DND-41 (cell line): ENCODE data around the gene PHACTR3.

Experiments used
- ATAC-seq: fragments of 200-7000 bp; cut with Tn5 transposase; 3 replicates; pipeline ENCODE4 v1.9.1; 2021; ENCODE audit warnings: low read depth; ENCODE audit not compliant: insufficient read depth
- DNase-seq: peaks from one replicate; pipeline ENCODE4 v3.0.0-alpha.2; 2020
- H2AFZ ChIP-seq: 2 replicates; pipeline ENCODE4 v1.6.0; 2012; ENCODE audit warnings: low read depth, low read length
- H3K27ac ChIP-seq: 2 replicates; pipeline ENCODE4 v1.5.1; 2012; ENCODE audit warnings: low read length, inconsistent platforms
- H3K27me3 ChIP-seq: fragments of 200-600 bp; sonication (generic); 2 replicates; pipeline ENCODE4 v1.6.0; 2012; ENCODE audit warnings: low read length, mild to moderate bottlenecking, inconsistent platforms; ENCODE audit not compliant: insufficient read depth, poor library complexity
- H3K36me3 ChIP-seq: 2 replicates; pipeline ENCODE4 v1.5.1; 2012; ENCODE audit warnings: low read length, inconsistent platforms; ENCODE audit not compliant: insufficient read depth
- H3K4me1 ChIP-seq: 2 replicates; pipeline ENCODE4 v1.5.1; 2012; ENCODE audit warnings: mild to moderate bottlenecking, low read length; ENCODE audit not compliant: insufficient read depth
- H3K4me2 ChIP-seq: 2 replicates; pipeline ENCODE4 v1.6.0; 2012; ENCODE audit warnings: mild to moderate bottlenecking, moderate library complexity, low read length, inconsistent platforms; ENCODE audit not compliant: insufficient read depth
- H3K4me3 ChIP-seq, 2 experiments: fragments of 200-600 bp in 1 of 2; shearing (Covaris generic) in 1 of 2; 2 replicates each; pipeline ENCODE4 v1.5.1; 2012 to 2016; ENCODE audit warnings: inconsistent platforms in 2 of 2, low read length in 2 of 2, mild to moderate bottlenecking in 2 of 2, low read depth in 1 of 2, moderate library complexity in 1 of 2
- H3K79me2 ChIP-seq: 2 replicates; pipeline ENCODE4 v1.6.0; 2012; ENCODE audit warnings: low read length, inconsistent platforms; ENCODE audit not compliant: insufficient read depth
- H3K9ac ChIP-seq: 2 replicates; pipeline ENCODE4 v1.6.0; 2012; ENCODE audit warnings: low read depth, mild to moderate bottlenecking, inconsistent platforms, low read length, moderate library complexity
- H3K9me3 ChIP-seq: 2 replicates; pipeline ENCODE4 v1.5.1; 2012; ENCODE audit warnings: low read length, moderate library complexity, mild to moderate bottlenecking, inconsistent platforms; ENCODE audit not compliant: insufficient read depth, severe bottlenecking
- H4K20me1 ChIP-seq: 2 replicates; pipeline ENCODE4 v1.6.0; 2012; ENCODE audit warnings: low read length; ENCODE audit not compliant: insufficient read depth
- CTCF ChIP-seq: IDR thresholded peaks from 2 replicates; pipeline ENCODE4 v1.5.1; 2012; ENCODE audit warnings: borderline replicate concordance, low read length, moderate library complexity, mild to moderate bottlenecking; ENCODE audit not compliant: poor library complexity, severe bottlenecking; ENCODE audit errors: extremely low read depth
- EZH2 ChIP-seq: IDR thresholded peaks from 3 replicates; pipeline ENCODE4 v1.6.1; 2012; ENCODE audit warnings: borderline replicate concordance, low read depth, mild to moderate bottlenecking, moderate library complexity, low read length, inconsistent platforms; ENCODE audit not compliant: severe bottlenecking

The PHACTR3 gene

GRCh38 chr20:59662856-59663512 is 58.6 kb downstream of the PHACTR3 start:
- peaks cover 4% of the 10 kb centered on the region for H3K9me3 ChIP-seq
- no peaks in the 10 kb centered on the region for H4K20me1 ChIP-seq
- DNase-seq = no peak
- no peak overlapping the region for H3K4me3 ChIP-seq
- TF ChIP-seq CTCF = no peak
- H3K36me3 ChIP-seq = no peaks in the 10 kb centered on the region
- H3K27me3 ChIP-seq = peaks cover 9% of the 10 kb centered on the region
- H2AFZ ChIP-seq = no peak overlapping the region
- no peaks in the 10 kb centered on the region for H3K4me1 ChIP-seq
- H3K79me2 ChIP-seq = no peaks in the 10 kb centered on the region
- H3K27ac ChIP-seq = no peak overlapping the region
- H3K9ac ChIP-seq = no peak overlapping the region
- ATAC-seq = no peak
- no peak overlapping the region for H3K4me2 ChIP-seq

DNA sequence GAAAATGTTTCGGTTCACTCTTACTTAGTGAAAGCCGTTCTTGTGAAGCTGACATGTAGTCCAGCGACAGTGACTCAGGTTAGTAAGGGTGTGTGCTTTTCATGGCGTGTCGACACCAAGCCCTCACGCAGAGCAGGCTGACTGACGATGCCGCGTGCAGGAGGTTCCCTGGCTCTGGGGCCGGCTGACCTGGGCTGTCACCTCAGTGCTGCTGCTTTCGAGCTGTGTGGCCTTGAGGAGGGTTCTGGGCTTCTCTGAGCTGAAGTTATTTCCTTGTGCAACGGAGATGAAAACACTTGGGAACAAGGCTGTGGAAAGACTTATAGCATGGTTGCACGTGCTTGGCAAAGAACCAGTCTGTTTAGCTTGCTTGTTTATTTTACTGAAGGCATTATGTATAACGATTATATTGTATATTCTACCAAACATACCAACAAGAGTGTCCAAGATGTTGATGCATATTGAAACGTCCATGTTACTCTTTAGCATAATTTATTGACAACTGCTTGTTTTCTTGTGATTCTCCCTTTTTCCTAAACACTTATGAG is 59.2 kb downstream of the PHACTR3 start:
- DNase-seq (no peak), ATAC-seq (no peak)
- Histone ChIP-seq H4K20me1 (no peaks in the 10 kb centered on the region), H3K4me2 (no peak overlapping the region), H3K4me1 (no peaks in the 10 kb centered on the region), H3K79me2 (no peaks in the 10 kb centered on the region), H2AFZ (no peak overlapping the region), H3K9me3 (no peaks in the 10 kb centered on the region), H3K4me3 (no peak overlapping the region), H3K9ac (no peak overlapping the region), H3K27me3 (peaks cover 9% of the 10 kb centered on the region), H3K36me3 (no peaks in the 10 kb centered on the region), H3K27ac (no peak overlapping the region)
- TF ChIP-seq CTCF (no peak), EZH2 (no peak)

- no peak overlapping the region for H3K9ac ChIP-seq
- no peaks in the 10 kb centered on the region for H3K79me2 ChIP-seq
- H3K4me3 ChIP-seq = no peak overlapping the region
- no peak overlapping the region for H3K27ac ChIP-seq
- H3K36me3 ChIP-seq = no peaks in the 10 kb centered on the region
- H2AFZ ChIP-seq = no peak overlapping the region
- H3K4me2 ChIP-seq = no peak overlapping the region
- DNase-seq (no peak), ATAC-seq (no peak)
- no peaks in the 10 kb centered on the region for H3K4me1 ChIP-seq
- H3K9me3 ChIP-seq = no peaks in the 10 kb centered on the region
- H3K27me3 ChIP-seq = peaks cover 9% of the 10 kb centered on the region
- H4K20me1 ChIP-seq = no peaks in the 10 kb centered on the region
- TF ChIP-seq EZH2 = no peak
- TF ChIP-seq CTCF = no peak
Measured at GRCh38 chr20:59664421-59664941, 60.1 kb downstream of the PHACTR3 start.
